HG03066 (cell line): ENCODE results near the gene TMEM235.

Source experiments
- ATAC-seq: cut with Tn5 transposase; IDR thresholded peaks from one replicate; pipeline ENCODE4 v1.9.1; 2021; ENCODE audit warnings: low read depth; ENCODE audit not compliant: unreplicated experiment

TMEM235 gene

GRCh38 chr17:78268191-78268874 is 36.9 kb downstream of the TMEM235 start:
- ATAC-seq: no peak

- no peak for ATAC-seq
These were observed 37.8 kb downstream of the TMEM235 start for GRCh38 chr17:78268951-78269905.

- ATAC-seq: no peak
These were observed 38.5 kb downstream of the TMEM235 start for GRCh38 chr17:78269955-78270381.

DNA sequence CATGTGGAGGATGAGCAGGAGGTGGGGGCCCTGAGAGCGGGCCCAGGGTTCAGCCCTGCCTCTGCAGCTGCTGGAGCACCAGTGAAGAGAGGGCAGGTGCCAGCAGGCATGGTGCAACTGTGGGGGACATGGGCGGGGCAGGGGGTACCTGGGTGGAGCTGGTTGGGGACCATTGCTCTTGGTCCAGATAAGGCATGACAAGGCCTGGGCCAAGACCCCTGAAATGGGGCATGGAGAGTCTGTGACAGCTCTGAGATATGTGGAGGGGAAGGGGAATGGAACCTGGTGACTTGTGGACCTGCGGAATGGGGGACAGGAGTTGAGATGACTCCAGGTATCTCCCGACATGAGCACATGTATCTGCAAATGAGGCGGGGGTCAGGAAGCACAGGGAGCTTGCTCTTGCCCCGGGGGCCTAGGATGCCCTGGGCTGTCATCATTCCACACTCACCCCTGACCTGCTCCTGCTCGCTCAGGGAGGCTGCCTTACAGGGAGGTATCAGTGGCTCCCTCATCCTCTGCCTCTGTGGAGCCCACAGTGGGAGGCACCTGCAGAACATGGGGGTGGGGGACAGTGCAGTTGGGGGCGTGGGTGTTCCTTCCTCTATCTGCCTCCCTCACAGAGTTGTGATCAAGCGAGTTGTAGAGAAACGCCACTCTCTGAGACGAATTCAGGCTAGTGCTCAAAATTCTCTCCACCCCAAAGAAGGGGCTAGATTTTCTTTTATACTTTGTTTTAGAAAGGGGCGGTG is 40.2 kb downstream of the TMEM235 start:
- no peak for ATAC-seq

DNA sequence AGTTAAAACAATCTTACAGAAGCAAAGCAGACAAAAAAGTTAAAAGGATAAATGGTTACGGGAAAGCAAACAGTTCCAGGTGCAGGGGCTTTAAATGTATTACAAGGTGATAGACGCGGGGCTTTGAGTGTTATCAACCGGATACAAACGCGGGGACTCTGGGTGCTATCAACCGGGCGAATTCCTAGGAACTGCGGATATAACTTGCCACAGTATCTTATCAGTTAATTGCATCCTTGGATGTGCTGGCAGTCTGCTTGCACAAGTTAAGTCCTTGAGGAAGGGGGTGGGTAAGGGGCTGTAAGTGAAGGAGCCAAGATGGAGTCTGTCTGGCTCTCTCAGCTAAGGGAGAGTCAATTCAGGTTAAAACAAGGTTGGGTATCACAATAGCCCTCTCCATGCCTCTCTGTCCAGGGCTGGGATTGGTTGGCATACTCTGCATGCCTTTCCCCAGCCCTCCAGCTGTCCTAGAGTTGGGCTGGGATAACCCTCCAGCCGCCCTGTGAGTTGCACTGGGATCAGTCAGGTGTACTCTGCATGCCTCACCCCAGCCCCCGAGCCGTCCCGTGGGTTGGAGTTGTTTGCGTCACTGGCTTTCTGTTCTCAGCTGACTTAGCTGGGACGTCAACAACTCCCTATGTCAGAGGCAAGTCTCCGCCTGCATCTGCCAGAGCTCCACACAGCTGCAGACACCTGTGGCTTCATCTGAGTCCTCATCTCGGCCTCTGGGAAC is 40.9 kb downstream of the TMEM235 start:
- ATAC-seq: no peak

DNA sequence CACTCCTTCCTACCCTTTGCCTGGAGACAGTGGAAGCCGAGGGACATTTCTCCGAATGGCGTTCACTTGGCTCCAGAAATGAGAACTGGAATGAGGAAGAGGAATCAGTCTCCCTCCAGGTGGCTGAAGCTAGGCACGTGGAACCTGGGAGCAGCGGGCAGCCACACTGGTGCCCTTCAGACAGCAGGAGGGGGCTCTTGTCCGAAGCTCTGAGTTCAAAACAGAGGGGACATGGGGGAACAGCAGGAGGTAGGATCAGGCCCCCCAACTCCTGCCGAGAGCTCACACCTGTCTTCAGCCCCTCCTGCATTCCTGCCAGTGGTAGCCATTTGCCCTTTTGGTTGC is 41.5 kb downstream of the TMEM235 start:
- ATAC-seq: no peak

- no peak for ATAC-seq
These were observed 42.4 kb downstream of the TMEM235 start for GRCh38 chr17:78273813-78274212.

DNA sequence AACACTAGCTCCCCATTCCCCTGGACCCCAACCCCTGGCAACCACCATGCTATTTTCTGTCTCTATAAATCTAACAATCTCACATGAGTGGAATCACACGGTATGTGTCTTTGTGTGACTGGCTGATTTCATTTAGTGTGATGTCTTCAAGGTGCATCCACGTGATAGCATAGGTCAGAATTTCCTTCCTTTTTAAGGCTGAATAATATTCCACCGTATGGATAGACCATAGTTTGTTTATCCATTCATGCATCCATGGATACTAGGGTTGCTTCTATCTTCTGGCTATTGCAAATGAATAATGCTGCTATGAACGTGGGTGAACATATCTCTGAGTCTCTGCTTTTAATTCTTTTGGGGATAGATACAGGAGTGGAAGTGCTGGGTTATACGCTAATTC is 43.9 kb downstream of the TMEM235 start:
- ATAC-seq: no peak

- no peak for ATAC-seq
These were observed 44.9 kb downstream of the TMEM235 start for GRCh38 chr17:78276098-78276887.

- ATAC-seq: no peak
These were observed 46.8 kb downstream of the TMEM235 start for GRCh38 chr17:78278139-78278741.

DNA sequence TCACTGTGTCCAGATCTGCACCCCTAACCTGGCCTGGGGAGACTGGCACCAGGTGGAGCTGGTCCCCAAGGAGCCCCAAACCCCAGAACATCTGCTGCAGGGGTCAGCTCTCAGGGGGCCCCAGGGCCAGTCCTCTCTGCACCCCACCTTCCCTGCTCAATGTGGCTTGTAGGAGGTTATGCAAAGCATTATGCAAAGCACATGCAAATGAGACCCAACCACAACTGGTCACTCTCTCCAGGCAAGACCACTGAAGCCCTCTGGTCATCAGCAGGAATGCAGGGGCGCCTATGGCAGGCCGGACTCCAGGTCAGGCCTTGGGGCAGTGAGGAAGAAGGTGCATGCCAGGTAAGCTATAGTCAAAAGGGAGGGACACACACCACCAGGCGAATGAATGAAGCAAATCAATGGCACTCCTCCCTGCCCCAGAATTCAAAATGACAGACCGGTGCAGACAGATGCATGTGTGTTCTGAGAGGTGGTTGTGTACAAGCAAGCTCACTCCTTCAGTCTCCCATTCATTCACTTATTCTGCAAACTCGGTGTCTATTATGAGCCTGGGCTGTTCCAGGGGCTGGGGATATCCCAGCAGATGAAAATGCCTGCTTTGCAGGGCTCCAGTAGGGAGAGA is 48.0 kb downstream of the TMEM235 start:
- no peak for ATAC-seq

DNA sequence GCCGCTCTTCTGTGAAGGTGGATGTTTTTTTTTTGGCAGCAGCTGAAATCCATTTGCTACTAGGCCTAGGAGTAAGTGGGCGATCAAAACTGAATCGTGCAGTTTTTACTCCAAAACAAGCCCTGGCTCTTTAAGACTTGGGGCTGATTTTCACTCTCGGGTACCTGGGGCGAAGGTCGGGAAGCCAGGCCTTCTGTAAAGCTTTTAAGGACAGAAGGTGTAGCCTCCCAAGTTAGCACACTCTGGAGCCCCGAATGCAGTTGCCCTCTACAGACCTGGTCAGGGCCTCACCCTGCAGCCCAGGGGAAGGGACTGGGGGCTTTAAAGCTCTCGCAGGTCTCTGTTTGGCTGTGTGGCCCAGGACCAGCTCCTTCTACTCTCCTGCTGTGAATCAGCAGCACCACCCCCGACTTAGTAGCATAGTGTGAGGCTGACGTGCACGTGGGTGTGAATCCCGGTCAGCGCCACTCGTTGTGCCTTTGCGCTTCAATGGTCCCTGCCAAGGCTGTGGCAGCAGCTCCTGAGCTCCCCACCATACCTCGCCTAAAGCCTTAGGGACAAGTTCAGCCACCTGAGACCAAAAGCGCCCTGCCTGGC is 49.9 kb downstream of the TMEM235 start:
- no peak for ATAC-seq

DNA sequence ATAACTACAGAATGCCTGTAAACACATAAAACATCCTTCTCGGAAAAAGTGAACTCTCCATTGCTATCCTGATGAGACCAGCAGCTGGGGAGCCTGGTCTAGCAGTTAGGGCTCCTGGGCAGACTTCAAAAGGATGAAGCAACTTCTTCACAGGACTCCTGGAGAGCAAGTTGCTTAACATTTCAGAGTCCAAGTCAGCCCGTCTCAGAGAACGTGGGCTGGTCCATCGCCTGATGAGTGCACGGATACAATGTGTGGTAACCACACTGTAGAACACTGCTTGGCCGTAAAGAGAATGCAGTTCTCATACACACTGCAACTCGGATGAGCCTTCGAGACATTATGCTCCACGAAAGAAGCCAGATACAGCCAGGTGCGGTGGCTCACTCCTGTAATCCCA is 52.7 kb downstream of the TMEM235 start:
- ATAC-seq: no peak

DNA sequence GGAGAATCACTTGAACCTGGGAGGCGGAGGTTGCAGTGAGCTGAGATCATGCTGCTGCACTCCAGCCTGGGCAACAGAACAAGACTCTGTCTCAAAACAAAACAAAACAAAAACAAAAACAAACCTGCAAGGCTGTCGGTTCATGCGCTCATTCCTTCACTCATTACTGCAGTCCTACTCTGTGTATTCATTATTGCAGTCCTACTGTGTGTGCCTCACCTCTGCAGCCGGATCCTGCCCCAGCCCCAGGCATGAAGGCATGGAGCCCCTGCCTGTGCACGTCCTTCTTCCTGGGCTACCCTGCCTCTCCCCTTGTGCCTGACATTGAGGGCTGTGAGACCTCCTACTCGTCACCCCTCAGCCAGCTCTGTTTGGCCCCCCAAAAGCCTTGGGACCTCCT is 57.6 kb downstream of the TMEM235 start:
- no peak for ATAC-seq

GRCh38 chr17:78289802-78290363 is 58.5 kb downstream of the TMEM235 start:
- ATAC-seq: no peak
